ENCODE data around the gene SMCO4.

SMCO4 gene

DNA sequence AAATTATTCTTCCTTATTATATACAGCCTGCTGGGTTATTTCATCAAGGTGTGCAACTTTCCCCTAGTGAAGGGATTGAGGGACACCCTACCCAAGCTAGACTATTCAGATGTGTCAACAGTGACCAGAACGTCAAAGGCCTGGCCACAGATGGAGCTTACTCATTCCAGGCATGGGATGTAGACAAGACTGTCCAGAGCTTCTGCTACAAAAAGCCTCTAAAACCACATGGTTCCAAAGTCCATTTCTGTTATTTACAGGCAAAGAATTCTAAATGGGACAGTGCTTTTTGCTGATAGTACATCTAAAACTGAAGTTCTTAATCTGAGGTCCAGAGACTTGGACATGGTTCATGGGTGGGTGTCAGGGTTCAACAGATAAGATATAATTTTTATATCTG, 9.7 kb upstream of the SMCO4 start:
- Histone ChIP-seq H3K9ac (ENCODE audit: low read depth, low read length, poor library complexity, severe bottlenecking) (no peak overlapping the region), H3K9me3 (ENCODE audit: insufficient read depth, low read depth, low read length) (no peaks in the 10 kb centered on the region), H4K20me1 (ENCODE audit: insufficient read depth, low read length, poor library complexity, severe bottlenecking) (no peaks in the 10 kb centered on the region), H3K79me2 (ENCODE audit: insufficient read depth, low read length) (no peaks in the 10 kb centered on the region), H2AFZ (ENCODE audit: low read length) (no peak overlapping the region), H3K9me2 (replicated peaks; ENCODE audit: low read depth, low read length) (no peaks in the 10 kb centered on the region), H3K4me3 (ENCODE audit: low read length, poor library complexity, severe bottlenecking) (no peak overlapping the region), H3K27me3 (ENCODE audit: insufficient read depth, low read length, poor library complexity, severe bottlenecking) (no peaks in the 10 kb centered on the region), H3K36me3 (ENCODE audit: insufficient read depth, low read length) (no peaks in the 10 kb centered on the region), H3K4me2 (ENCODE audit: low read depth, low read length, poor library complexity, severe bottlenecking) (no peak overlapping the region), H3K4me1 (ENCODE audit: insufficient read depth, low read length, poor library complexity, severe bottlenecking) (no peaks in the 10 kb centered on the region), H3F3A (ENCODE audit: low read depth) (no peaks in the 10 kb centered on the region)
- no peak for TF ChIP-seq EZH2phosphoT487 (IDR thresholded peaks at IDR 0.05; ENCODE audit: borderline replicate concordance)
- TF ChIP-seq, protein P1, sequence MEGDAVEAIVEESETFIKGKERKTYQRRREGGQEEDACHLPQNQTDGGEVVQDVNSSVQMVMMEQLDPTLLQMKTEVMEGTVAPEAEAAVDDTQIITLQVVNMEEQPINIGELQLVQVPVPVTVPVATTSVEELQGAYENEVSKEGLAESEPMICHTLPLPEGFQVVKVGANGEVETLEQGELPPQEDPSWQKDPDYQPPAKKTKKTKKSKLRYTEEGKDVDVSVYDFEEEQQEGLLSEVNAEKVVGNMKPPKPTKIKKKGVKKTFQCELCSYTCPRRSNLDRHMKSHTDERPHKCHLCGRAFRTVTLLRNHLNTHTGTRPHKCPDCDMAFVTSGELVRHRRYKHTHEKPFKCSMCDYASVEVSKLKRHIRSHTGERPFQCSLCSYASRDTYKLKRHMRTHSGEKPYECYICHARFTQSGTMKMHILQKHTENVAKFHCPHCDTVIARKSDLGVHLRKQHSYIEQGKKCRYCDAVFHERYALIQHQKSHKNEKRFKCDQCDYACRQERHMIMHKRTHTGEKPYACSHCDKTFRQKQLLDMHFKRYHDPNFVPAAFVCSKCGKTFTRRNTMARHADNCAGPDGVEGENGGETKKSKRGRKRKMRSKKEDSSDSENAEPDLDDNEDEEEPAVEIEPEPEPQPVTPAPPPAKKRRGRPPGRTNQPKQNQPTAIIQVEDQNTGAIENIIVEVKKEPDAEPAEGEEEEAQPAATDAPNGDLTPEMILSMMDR (conservative IDR thresholded peaks at IDR 0.05; ENCODE audit: low read length), result no peak

DNA sequence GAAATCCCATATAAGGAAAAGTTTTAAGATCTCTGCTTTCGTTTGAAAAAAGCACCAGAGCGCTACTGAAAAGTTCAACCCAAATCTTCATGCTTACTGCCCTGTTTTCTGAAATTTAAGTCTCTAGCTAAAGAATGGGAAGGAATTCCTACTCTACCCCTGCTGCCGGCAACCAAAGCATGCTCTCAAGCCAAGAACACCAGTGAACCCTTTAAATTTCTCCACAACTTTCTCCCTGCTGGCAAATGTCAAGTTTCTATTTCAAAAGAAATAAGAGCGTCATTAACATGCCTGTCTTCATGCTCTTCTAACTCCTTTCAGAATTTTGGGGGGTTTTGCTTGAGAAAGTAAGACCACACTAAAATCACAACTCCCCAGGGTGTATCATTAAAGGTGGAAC, 6.8 kb upstream of the SMCO4 start:
- no peak for TF ChIP-seq EZH2phosphoT487 (IDR thresholded peaks at IDR 0.05; ENCODE audit: borderline replicate concordance)
- TF ChIP-seq, protein P1 (conservative IDR thresholded peaks at IDR 0.05; ENCODE audit: low read length), result no peak
- H3K4me2 ChIP-seq (ENCODE audit: low read depth, low read length, poor library complexity, severe bottlenecking), result no peak overlapping the region

DNA sequence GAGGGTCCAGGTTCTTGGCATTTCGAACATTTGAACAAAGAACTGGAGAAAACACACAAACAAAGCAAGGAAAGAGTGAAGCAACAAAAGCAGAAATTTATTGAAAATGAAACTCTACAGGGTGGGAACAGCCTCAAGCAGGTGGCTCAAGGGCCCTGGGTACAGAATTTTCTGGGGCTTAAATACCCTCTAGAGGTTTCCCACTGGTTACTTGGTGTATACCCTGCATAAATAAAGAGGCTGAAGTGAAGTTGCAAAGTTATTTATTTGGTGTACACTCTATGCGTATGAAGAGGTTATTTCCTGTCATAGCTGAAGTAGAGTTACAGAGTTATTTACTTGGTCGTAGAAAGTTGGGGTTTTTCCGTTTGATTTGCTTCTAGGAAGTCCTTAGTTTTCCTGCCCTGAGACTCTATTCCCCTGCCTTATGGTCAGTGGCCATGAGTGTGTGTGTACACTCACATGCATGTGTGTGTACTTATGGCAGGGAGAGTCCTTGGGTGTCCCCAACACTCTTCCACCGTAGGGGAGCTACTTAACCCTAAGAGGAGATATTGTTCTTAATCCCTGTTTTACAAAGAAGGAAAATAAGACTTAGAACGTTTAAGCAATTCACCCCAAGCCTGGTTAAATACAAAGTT, 5.6 kb upstream of the SMCO4 start:
- no peak for TF ChIP-seq EZH2phosphoT487 (IDR thresholded peaks at IDR 0.05; ENCODE audit: borderline replicate concordance)
- TF ChIP-seq, protein P1 (conservative IDR thresholded peaks at IDR 0.05; ENCODE audit: low read length), result no peak
- H3K4me1 ChIP-seq (ENCODE audit: insufficient read depth, low read length, poor library complexity, severe bottlenecking), result peaks cover 5% of the 10 kb centered on the region
- H3K27me3 ChIP-seq (ENCODE audit: insufficient read depth, low read length, poor library complexity, severe bottlenecking), result no peaks in the 10 kb centered on the region
- no peaks in the 10 kb centered on the region for H3F3A ChIP-seq (ENCODE audit: low read depth)
- H3K36me3 ChIP-seq (ENCODE audit: insufficient read depth, low read length), result no peaks in the 10 kb centered on the region
- H3K9me3 ChIP-seq (ENCODE audit: insufficient read depth, low read depth, low read length), result no peaks in the 10 kb centered on the region
- no peak overlapping the region for H3K4me2 ChIP-seq (ENCODE audit: low read depth, low read length, poor library complexity, severe bottlenecking)
- no peaks in the 10 kb centered on the region for H3K9me2 ChIP-seq (replicated peaks; ENCODE audit: low read depth, low read length)
- no peaks in the 10 kb centered on the region for H3K79me2 ChIP-seq (ENCODE audit: insufficient read depth, low read length)
- no peak overlapping the region for H3K9ac ChIP-seq (ENCODE audit: low read depth, low read length, poor library complexity, severe bottlenecking)
- H2AFZ ChIP-seq (ENCODE audit: low read length), result no peak overlapping the region
- H3K4me3 ChIP-seq (ENCODE audit: low read length, poor library complexity, severe bottlenecking), result no peak overlapping the region
- no peaks in the 10 kb centered on the region for H4K20me1 ChIP-seq (ENCODE audit: insufficient read depth, low read length, poor library complexity, severe bottlenecking)

More for the DNA sequence above, 6.8 kb upstream of the SMCO4 start:
- no peaks in the 10 kb centered on the region for H3K36me3 ChIP-seq (ENCODE audit: insufficient read depth, low read length)
- no peaks in the 10 kb centered on the region for H3K79me2 ChIP-seq (ENCODE audit: insufficient read depth, low read length)
- H3K27me3 ChIP-seq (ENCODE audit: insufficient read depth, low read length, poor library complexity, severe bottlenecking), result no peaks in the 10 kb centered on the region
- no peaks in the 10 kb centered on the region for H3K9me3 ChIP-seq (ENCODE audit: insufficient read depth, low read depth, low read length)
- no peaks in the 10 kb centered on the region for H3F3A ChIP-seq (ENCODE audit: low read depth)
- H2AFZ ChIP-seq (ENCODE audit: low read length), result no peak overlapping the region
- H3K9ac ChIP-seq (ENCODE audit: low read depth, low read length, poor library complexity, severe bottlenecking), result no peak overlapping the region
- no peaks in the 10 kb centered on the region for H3K9me2 ChIP-seq (replicated peaks; ENCODE audit: low read depth, low read length)
- no peak overlapping the region for H3K4me3 ChIP-seq (ENCODE audit: low read length, poor library complexity, severe bottlenecking)
- no peaks in the 10 kb centered on the region for H4K20me1 ChIP-seq (ENCODE audit: insufficient read depth, low read length, poor library complexity, severe bottlenecking)
- no peaks in the 10 kb centered on the region for H3K4me1 ChIP-seq (ENCODE audit: insufficient read depth, low read length, poor library complexity, severe bottlenecking)

Measured in Loucy (cell line).